NCI-H2196 (cell line): Measurements from ENCODE around the gene BATF2.
A peak's percentile ranks its signal among the peaks of the same experiment; 100 is the strongest.
"Not testable (repeated sequence)": the region's sequence is repeated elsewhere in the genome, so short reads cannot be mapped to it uniquely, and the experiment has no call there.

Experiments
- DNase-seq: peaks from one replicate; lab custom pipeline; 2025; ENCODE audit not compliant: unreplicated experiment; lab: John Stamatoyannopoulos, UW

Gene BATF2

DNA sequence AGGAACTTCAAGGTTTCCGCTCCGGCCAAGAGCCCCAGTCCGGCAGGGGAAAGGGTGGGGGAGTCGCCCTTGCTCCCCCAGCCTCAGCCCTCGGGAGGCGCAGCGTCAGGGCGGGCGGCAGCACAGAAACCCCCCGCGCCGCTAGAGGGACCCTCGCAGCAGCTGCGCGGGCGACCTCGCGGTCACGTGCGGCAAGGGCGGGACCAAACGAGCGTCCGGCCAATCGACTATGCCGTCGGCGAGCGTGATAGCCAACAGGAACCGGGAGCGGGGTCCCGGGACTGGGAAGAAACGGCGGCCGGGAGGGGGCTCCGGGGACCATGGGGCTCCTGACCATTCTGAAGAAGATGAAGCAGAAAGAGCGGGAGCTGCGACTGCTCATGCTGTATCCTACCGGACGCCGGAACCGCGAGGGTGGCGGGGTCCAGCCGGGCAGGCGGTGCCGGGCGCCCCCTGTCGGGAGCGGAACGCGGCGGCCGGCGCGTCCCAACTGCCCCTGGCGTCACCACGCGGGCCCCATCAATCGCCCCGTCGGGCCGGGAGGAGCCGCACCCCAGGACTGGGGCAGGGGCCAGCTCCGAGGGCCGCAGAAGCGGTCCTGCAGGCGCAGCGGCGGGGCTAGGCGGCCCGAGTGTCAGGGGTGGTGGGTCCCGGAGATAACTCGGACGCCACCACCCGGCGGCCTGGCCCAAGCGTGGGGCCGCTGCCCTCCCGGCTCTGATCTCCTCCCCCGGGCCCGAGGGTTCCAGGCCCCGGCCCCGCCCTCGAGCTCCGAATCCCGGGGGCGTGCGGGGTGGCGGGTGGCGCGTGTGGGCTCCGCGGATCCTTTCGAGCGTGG is 17.3 kb upstream of the BATF2 start, which contains the start of gene ARL2:
TSS of gene ARL2 (plus strand) at position 273 of the 838 bp plus-strand sequence. CDS start at position 321, 48 bp downstream.
- DNase-seq, result peak; percentile 87

DNA sequence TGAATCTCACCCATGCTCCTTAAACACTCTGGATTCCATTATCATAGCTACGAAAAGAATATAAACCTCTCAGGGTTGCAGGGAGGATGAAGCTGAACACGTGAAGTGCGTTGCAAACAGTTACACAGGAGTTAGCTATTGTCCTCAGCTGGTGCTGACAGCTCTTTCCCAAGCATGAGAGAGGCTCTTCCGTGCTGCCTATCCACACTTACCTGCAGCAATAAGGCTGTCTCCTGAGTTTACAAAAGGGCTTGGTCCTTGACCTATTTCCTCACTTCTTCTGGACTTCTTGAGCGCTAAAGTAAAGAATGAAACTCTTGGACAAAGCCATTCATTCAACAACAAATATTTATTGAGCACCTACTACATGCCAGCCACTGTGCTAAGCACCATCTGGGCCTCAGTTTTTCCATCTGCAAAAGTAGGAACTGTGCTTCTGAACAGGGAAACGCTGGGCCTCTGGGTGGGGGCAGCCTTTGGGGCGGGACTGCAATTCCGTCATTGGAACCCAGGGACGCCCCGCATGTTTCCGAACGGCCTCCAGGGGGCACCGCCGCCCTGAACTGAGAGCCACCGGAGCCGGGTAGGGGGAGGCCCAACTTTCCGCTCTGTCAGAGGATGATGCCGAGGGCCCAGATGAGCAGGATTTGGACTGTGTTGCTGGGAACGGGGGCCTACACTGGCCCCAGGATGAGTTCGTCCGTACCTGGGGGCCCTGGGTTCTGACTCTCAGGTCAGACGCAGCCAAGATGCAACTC is 16.5 kb upstream of the BATF2 start:
- DNase-seq, result peak; percentile 92

DNA sequence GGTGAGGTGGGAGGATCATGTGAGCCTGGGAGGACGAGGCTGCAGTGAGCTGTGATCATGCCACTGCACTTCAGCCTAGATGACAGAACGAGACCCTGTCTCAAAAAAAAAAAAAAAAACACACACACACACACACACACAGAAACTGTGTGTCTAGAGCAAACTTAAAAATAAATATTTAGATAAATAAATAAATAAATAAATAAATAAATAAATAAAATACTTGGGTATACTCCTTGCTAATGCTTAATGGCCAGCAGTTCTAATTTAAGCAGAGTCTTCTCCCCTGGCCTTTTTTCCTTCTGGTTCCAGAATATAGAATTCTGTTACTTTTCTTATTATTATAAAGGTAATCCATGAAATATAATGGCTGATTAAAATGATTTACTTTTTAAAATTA is 12.1 kb upstream of the BATF2 start:
- DNase-seq, result no peak

DNA sequence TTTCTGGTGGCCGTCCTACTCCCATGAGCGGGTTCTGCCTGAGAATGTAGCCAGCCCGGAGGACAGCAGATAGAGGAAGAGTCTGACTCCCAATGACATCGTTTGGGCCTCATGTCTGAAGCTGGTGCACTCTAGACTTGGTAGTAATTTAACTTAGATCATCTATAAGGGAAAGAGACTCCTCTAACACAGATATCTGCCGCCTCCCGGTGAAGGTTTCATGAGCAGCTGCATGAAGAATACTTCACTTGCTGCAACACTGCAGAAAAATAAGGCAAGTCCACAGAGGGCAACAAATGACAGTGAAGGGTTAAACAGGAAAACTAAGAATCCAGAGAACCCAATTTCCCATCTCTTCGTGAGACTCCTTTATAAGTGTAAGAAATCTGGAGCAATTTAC is 11.2 kb upstream of the BATF2 start:
- no peak for DNase-seq

DNA sequence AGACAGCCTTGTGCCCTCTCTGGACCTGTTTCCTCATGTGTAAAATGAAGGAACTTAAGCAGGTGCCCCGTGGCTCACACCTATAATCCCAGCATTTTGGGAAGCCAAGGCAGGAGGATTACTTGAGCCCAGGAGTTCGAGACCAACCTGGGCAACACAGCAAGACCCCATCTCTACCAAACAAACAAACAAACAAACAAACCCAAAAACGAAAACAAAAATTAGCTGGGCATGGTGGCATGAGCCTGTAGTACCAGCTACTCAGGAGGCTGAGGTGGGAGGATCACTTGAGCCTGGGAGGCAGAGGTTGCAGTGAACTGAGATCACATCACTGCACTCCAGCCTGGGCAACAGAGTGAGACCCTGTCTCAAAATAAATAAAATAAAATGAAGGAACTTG is 7.2 kb upstream of the BATF2 start:
- DNase-seq, result not testable (repeated sequence)

DNA sequence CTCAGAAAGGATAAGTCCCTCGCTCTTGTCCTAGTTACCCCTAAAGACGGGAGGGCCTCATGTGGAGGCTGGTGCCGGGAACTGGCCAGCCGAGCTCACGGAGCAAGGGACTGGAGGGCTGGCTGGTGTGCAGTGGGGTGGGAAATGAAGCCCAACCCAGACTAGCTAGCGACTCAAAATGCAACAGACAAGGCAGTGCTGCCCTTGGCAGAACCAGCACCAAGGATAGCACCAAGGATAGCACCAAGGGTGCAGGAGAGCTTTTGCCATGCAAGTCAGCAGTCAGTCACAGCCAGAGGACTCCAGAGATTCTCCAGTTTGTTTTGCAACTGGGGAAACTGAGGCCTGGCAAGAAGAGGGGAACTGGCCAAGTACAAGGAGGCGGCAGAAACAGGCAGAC is 6.5 kb upstream of the BATF2 start:
- DNase-seq, result no peak

DNA sequence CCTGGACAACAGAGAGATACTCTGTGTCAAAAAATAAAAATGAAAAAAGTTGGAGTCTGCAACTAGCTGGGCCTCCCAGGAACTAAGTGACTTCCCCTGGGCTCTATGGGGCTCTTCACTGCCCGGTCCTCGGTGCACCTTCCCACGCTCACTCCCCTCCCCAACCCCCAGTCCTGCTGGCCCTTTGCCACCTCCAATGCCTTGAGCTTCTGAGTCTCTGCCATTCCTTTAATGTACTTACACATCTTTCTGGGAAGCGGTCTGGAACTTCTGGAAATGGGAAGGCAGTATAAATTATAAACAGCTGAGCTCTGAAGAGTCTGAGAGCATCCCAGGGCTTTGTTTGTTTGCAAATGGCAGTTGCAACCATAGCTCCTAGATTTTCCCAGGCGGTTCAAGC is 5.9 kb upstream of the BATF2 start:
- DNase-seq, result no peak

DNA sequence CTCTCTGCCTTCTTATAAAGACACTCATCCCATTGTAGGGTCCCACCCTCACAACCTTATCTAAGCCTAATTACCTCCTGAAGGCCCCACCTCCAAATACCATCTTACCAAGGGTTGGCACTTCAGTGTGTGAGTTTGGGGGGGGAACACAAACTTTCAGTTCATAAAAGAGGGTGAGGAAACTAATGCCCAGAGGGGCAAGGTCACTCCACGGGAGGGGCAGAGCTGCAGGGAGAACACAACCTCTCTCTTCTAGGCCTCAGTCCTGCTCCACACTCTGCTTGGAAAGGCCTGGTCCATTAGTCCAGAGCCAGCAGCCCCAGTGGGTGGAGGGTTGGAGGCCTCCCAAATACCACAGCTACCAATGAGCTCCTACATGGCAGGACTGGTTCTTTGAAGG is 2.7 kb upstream of the BATF2 start:
- no peak for DNase-seq

DNA sequence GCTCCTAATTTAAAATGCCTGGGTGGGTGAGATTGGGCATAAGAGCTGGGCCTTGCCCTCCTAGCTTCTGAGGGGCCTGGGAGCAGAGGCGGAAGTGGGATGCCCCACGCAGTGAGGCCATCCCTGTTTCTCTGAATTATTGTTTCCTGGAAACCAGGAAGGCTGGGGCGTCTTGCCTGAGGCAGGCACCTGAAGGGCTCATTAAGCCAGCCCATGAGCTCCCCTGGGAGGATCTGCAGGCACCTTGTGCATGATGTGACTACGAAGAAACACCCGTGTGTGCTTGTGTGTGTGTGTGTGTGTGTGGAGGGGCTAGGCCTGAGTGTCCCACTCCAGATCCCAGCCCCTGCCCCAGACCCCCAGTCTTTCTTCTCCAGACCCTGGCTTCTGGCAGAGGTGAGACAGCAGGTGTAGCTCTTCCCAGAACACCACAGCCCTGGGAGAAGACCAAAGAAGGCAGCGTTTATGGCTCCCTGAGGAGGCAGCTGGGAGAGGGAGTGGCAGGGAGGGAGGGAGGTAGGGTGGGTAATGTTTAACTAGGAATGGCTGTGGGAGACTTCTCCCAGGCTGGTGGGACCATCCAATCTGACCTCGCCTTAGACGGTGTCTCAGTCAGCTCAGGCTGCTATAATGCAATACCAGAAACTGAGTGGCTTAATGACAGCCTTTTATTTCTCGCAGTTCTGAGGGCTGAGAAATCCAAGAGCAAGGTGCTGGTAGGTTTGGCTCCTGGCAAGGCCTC is 2.1 kb upstream of the BATF2 start:
- DNase-seq, result no peak

DNA sequence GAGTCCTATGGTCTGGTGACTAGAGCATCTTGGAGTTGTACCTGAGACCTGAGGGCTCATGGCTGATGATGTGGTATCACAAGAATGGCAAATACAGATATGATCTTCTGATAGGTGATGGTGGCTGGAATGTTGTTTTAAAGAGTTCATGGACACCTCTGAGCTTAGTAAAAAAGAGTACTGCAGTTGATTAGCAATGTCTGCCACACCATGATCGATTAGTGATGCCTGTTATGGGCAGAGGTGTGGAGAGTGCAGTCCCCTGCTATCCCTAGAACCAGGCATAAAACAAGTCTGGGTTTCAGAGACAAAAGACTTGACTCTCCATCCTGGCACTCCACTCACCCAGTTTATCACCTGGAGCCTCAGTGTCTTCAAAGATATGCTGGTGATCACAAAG is 1.4 kb upstream of the BATF2 start:
- peak; percentile 26 for DNase-seq

DNA sequence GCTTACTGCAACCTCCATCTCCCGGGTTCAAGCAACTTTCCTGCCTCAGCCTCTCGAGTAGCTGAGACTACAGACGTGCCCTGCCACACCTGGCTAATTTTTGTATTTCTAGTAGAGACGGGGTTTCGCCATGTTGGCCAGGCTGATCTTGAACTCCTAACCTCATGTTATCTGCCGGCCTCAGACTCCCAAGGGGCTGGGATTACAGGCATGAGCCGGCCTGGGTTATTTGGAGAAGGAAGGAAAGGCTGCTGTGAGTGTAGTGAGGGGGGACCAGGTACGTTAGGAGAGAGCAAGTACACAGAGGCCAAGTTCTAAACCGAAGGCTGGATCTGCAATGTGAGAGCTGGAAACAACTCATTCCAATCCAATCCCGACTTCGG is 453 bp downstream of the BATF2 start:
- DNase-seq, result no peak

DNA sequence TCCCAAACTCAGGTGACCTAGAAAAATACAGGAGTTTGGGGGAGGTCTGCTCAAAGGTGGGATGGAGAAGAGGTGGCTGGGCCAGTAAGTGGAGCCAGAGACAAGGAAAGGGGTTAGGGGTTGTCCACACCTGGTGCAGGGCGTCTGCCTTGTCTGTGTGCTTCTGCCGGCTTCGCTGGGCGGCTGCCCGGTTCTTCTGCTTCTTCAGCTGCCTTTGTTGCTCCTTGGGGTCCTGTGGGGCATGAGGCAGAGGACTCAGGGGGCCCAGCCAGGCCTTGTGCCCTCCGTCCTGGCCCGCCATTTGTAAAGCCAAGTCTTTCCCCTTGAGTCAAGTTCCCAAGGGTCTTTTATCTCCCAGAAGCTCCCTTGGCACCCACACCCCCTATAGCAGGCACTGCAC is 2.5 kb downstream of the BATF2 start:
- DNase-seq, result no peak

DNA sequence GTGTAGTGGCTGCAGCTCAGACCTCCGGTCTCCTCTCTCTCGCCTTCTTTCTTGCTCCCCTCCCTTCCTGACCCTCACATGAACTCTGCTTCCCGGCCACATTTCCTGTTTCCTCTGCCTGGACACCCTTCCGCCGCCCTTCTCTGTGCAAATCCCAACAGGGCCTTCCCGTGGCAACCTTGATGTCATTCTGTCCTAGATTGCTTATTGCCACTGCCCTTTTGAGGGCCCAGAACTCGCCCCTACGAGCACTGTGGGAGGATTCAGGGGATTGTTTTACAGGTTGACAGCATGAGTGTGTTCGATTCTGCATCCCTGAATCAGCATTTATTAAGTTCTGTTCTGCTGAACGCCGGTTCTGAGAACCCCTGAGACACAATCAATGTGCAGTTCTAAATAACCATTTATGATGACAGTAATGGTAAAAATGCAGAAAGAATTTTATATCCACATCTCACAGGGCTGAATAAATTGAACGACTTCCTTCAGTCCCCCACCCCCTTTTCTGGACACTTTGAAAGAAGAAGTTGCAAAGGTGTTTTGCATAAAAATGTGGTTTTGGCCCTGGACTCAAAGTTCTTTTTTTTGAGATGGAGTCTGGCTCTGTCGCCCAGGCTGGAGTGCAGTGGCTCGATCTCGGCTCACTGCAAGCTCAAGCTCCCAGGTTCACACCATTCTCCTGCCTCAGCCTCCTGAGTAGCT is 6.4 kb downstream of the BATF2 start:
- DNase-seq, result no peak

DNA sequence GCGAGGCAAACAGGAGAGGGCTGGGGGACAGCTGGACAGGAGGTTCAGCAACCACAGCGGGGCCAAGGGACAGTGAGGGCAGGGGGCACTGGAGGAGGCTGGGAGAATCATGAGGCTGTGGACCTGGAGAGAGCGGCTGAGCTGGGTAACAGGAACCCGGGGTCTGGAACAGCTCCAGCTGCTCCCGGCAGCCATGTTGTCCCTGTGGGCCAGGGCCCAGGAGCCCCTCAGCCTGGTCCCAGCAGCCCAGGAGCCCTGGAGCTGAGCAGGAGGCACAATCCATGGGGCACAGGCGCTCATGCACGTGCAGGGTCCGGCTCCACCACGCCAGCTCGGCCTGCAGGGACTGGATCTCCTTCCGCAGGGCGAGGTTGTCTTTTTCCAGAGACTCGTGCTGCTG is 7.4 kb downstream of the BATF2 start:
- DNase-seq, result no peak

DNA sequence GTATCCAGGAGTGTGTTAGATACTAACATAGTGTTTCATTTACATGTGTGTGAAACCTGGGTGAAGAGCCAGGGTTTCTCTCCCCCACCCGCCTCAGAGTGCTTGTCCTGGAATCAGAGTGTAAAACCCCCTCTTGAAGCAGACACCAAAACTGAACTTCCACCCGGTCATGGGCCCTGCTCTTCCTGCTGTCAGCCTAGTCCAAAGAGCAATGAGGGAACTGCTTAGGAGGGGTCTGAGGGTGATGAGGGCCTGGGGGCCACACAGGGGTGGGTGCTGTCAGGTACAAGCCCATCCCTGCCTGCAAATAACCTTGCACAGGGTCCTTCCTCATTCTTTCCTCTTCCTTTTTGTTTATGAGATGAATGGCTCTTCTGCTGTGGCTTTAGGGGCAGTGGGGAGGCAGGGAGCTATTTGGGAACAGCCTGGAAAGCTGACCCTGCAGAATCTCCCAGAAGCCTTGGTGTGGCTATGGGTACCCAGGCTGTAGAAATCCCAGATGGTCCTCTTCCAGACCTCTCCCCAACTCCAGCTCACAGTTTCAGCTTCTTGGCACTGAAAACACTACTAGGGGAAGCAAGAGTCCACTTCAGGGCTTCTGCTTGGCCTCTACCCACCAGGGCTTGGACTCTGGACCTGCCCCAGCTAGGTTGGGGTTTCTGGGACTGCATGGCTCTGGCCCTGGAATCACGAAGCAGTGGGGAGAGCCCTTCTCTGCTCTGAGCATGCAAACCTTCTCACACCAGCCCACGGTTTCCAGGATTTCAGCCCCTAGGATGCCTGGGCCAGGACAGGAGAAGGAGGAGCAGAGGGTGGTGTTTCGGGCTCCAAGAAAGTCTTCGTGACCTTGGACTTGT is 8.5 kb downstream of the BATF2 start:
- DNase-seq, result no peak

DNA sequence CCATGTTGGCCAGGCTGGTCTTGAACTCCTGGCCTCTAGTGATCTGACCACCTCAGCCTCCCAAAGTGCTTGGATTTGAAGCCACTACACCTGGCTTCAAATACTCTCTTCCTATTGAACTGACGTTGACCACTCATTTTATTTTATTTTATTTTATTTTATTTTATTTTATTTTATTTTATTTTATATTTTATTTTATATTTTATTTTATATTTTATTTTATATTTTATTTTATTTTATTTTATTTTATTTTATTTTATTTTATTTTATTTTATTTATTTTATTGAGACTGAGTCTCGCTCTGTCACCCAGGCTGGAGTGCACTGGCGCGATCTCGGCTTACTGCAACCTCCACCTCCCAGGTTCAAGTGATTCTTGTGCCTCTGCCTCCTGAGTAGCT is 13.4 kb downstream of the BATF2 start:
- DNase-seq, result not testable (repeated sequence)

DNA sequence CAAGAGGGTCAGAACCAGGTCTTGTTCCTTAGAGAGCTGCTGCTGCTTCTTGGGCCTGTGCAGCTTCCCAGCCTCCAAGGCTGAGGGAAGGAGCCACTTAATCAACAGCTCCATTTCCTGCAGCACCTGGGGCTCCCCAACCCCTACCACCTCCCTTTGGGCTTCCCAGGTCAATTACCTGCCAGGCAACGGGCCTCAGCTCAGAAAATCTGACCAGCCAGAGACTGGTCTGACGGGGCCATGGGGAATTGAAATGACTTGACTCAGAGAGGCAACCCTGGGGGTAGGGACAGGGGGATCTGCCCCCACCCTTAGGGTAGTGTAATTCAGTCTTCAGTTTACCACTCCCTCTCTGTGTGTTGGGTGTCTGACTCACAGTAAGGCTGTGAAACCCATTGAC is 20.1 kb downstream of the BATF2 start:
- DNase-seq, result no peak

DNA sequence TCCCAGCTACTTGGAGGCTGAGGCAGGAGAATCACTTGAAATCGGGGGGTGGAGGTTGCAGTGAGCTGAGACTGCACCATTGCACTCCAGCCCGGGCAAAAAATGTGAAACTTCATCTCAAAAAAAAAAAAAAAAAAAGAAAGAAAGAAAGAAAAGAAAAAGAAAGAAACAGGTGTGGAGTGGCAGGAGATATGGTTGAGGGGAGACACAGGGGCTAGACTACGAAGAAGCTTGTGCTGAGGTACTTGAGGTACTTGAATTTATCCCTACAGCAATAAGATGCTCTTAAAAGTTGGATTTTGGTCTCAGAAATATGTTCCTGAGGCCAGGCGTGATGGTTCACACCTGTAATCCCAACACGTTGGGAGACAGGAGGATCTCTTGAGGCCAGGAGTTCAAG is 22.6 kb downstream of the BATF2 start:
- no peak for DNase-seq

DNA sequence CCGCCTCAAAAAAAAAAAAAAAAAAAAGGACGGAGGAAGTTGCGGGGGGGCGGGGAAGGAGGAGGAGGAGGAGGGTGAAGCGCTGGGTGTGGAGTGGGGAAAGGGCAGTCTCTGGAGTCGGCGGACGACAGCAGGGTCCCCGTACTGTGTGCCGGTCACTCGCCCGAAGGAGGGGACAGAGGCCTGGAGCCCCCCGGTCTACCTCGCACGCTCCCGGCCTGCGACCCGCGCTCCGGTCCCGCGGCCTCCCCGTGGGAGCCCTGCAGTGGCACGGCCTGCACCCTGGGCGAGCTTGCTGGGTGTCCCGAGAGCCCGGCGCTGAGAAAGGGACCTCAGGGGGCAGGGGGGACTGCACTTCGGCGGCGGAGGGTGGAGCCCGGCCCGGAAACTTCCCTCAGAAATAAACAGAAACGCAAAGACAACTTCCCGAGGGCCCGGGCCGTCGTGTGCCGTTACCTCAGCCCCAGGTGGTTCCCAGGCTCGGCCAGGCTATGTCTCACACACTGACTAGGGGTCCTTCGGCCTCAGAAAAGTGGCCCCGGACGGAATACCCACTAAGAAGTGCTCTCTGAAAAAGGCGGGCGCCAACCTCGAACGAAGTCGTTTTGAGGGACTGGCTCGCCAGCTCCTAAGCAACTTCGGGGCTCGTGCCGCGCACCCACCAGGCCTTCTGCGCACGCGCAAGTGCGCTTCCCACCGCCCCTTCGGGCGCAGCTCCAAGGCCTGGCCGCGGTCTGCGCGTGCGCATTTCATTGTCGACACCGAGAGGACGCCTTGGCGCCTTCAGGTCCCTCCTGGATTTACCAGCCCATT is 25.1 kb downstream of the BATF2 start, which contains the start of gene MAJIN:
TSS of gene MAJIN (minus strand) at position 688 of the 813 bp plus-strand sequence. CDS start 12,703 bp downstream, outside the sequence.
- DNase-seq, result no peak
